NCI-H146 treated with DMSO at 0.1 percent for 48 hours (cell line): Measurements from ENCODE around the gene FAXC.
"Not testable (repeated sequence)": the region's sequence is repeated elsewhere in the genome, so short reads cannot be mapped to it uniquely, and the experiment has no call there.

Experiments used
- DNase-seq: peaks from one replicate; lab custom pipeline; 2025; ENCODE audit not compliant: unreplicated experiment; lab: John Stamatoyannopoulos, UW

Gene FAXC

DNA sequence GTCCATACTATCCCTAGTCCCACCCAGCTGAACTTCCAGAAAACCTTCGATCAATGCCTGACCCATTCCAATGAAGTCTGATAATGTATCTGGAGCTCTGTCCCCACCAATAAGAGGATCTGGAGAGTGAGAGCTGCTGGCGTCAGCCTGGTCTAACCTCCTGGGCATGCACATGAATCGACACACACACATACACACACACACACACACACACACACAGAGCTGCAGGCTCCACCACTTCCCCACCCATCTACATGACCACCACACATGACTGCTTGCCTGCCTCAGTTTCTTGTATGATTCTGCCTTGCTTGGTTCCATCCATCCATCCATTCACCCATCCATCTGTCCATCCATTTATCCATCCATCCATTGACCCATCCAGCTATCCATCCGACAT lies 60.8 kb downstream of the FAXC start:
- DNase-seq: no peak

- DNase-seq: no peak
Measured at GRCh38 chr6:99287523-99287922, 62.0 kb downstream of the FAXC start.

DNA sequence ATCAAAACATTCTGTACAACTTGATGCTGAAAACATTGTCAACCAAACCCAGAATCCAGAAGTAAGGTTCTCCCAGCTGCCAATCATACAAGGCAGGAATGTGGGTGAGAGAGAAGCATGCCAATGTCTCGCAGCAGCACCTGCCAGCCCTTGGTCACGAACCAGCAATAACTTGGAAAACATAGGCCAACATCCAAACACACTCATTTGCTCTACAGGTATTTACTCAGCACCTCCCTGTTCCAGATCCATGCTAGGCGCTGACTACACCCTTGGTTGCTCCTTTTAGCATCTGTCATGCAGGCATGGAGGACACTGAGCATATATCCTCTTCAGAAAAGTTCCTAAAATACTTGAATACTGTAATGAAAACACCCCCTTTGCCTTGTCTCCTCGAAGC lies 63.6 kb downstream of the FAXC start:
- DNase-seq: no peak

- DNase-seq: peak; percentile 17
Measured at GRCh38 chr6:99282479-99283062, 66.9 kb downstream of the FAXC start.

GRCh38 chr6:99276747-99277146 lies 72.7 kb downstream of the FAXC start:
- DNase-seq: no peak

DNA sequence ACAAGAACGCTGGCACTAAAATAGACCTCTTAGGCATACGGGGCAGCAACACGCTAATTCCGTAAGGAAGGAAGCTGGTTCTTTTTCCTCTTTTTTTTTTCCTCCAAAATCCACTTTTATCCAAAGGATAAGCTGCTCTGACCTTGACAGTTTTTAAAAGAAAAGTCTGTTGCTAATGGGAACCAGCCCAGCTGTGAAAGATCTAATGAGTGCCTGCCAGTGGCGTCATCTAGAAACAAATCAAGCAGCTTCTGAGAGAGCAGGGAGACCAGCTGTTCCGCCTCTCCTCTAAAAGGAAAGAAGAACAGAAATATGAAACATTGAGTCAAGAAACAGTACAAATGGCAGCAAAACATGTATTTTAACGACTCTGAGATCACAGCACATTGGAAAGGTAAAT lies 78.6 kb downstream of the FAXC start:
- no peak for DNase-seq

DNA sequence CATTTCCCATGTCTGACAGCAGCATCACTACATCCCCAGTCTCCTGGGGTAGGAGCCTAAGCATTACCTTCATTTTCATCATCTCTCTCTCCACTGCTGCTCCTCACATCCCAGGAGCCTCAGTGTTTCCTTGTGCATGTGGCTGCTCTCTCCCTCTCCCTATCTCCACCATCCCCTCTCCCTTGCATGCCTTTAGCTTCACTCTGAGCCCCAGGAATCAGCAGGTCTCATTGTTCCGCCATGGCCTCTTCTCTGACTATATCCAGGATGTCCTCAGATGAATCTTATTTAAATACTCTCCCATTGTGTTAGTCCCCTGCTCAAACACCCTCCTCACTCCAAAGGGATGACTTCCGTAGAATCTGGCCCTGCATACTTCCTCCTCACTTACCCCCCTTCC lies 79.4 kb downstream of the FAXC start:
- no peak for DNase-seq

DNA sequence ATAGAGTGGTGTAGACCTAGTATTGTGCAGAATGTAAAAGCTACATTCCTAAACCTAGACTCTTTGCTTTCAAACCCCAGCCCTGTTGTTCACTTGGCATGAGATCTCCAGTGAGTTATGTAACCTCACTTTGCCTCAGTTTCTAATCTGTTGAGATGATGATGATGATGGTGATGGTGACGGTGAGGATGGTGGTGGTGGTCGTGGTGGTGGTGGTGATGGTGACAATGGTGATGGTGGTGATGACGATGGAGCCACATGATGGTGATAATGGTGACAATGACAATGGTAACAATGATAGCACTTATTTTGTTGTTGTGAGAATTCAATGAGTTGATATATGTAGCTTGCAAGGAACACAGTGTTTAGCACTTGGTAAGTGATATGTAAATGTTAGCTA lies 80.3 kb downstream of the FAXC start:
- DNase-seq: no peak

DNA sequence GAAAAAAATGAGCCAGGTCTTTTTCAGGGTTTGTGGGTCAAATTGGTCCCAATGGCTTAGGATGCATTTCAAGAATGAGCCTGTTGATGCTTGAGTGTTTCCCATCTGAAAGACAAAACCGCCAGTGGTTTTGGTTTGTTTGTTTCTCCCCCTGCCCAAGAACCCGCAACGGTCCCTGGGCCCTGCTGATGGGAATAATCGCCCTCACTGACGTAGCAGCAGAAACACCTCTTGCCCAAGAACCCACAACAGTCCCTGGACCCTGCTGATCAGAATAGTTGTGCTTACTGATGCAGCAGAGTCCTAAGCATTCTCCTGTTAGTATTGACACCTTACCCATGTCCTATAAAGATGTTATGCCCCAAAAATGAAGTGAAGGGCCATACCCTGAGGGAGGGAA lies 82.5 kb downstream of the FAXC start:
- not testable (repeated sequence) for DNase-seq

DNA sequence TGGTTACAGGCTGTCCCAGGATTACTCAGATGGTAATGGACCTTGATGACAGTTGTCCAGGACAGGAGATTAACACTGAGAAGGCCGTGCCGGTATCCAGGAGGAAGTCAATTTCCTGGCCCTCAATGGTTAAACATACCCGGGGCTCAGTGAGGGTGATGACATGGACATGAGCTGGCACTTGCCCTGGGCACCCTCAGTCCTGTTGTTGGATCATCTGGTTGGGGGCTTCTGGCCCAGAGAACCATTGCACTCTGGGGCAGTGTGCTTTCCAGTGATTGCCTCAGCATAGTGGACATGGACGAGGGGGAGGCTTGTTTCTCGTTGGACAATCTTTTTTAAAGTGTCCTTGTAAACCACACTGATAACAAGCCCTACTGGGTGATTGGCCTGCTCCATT lies 84.0 kb downstream of the FAXC start:
- not testable (repeated sequence) for DNase-seq

DNA sequence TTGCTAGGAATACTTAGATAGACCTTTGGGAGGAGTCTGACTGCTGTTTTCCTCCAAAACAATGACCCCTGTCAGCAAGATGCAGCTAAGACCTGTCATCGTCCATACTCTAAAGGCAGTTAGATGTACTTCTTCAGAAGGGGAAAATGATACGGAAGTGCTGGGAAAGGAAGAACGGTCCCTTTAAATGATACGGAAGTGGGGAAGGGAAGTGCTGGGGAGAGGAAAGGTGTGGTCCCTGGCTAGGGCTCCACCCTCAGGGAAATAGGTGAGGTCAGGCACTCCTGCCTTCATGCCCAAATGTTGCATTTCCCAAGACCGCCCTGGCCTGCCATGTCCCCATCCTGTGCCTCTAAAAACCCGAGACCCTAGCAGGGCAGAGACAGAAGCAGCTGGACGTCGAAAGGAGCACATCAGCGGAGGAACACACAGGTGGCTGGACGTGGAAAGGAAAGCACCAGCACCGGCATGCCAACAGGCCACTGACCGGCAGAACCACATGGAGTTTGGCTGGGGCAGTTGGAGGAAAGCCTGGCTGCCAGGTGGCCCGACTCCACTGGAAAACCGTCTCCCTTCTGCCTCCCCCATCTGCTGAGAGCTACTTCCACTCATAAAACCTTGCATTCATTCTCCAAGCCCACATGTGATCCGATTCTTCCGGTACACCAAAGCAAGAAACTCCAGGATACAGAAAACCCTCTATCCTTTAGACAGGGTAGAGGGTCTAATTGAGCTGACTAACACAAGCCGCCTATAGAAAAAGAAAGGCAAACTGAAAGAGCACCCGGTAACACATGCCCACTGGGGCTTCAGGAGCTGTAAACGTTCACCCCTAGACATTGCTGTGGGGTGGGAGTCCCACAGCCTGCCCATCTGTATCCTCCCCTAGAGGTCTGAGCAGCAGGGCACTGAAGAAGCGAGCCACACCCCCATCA lies 94.6 kb downstream of the FAXC start:
- no peak for DNase-seq

GRCh38 chr6:99253271-99253670 lies 96.2 kb downstream of the FAXC start:
- DNase-seq: no peak

GRCh38 chr6:99252421-99252820 lies 97.1 kb downstream of the FAXC start:
- DNase-seq: no peak

GRCh38 chr6:99250476-99250875 lies 99.0 kb downstream of the FAXC start:
- no peak for DNase-seq

- DNase-seq: no peak
Measured at GRCh38 chr6:99246602-99247001, 102.9 kb downstream of the FAXC start.

DNA sequence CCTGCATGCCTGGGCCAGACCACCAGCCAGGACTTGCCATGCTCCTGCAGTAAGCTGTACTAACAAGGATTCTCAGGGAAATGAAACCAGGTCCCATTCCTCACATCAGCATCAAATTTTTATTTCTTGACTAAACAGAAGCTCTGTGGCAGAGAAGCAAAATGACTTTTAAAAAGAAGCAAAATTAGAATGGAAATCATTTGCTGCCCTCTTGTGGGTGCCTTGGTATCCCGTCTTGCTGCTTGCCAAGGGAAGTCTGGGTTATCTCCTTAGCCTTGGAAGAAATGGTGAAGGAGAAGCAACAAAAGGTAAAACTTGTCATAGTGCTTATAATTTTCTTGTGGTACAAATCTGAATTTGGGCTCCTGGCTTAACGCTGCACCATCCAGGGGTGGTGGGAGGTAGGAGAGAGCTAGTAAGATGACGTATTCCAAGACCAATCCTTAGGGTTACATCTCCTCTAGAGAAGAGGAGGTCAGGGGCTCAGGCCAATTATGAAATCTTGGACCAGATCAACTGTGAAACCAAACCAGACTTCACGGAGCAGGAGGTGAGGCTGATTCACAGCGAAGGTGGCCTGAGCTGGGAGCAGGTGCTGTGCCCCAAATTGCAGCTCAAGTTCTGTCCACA lies 107.5 kb downstream of the FAXC start:
- no peak for DNase-seq

- no peak for DNase-seq
Measured at GRCh38 chr6:99236010-99236409, 113.5 kb downstream of the FAXC start.

GRCh38 chr6:99233219-99233618 lies 116.3 kb downstream of the FAXC start:
- peak; percentile 16 for DNase-seq

DNA sequence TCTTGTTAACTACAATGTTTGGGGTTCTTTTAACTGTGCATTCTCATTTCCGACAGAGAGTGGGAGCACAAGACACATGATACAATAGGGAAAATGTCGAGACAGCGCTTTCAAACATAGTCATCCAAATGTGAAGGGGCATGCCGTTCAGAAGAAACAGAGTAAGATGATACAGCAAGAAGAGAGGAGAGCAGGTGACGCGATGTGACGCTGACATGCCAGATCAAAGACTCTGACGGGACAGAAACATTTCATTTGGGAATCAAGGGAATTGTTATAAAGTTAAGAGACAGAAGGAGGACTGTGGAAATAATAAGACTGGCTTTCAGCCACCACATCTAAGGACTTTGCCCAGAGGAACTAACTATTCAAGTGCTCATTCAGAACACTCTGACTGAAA lies 117.4 kb downstream of the FAXC start:
- DNase-seq: no peak

GRCh38 chr6:99225172-99225571 lies 124.3 kb downstream of the FAXC start:
- DNase-seq: no peak
